GM20000 (cell line): ENCODE measurements around the gene APBB1.

Source experiments
- DNase-seq: peaks from one replicate; pipeline ENCODE4 v3.0.0; 2012; ENCODE audit warnings: low spot score
- TF ChIP-seq, protein P1 (sequence below): IDR thresholded peaks from 2 replicates; pipeline ENCODE4 v1.5.1; 2012; ENCODE audit warnings: mild to moderate bottlenecking, control low read depth; ENCODE audit errors: extremely low read depth, missing control alignments

Gene APBB1

DNA sequence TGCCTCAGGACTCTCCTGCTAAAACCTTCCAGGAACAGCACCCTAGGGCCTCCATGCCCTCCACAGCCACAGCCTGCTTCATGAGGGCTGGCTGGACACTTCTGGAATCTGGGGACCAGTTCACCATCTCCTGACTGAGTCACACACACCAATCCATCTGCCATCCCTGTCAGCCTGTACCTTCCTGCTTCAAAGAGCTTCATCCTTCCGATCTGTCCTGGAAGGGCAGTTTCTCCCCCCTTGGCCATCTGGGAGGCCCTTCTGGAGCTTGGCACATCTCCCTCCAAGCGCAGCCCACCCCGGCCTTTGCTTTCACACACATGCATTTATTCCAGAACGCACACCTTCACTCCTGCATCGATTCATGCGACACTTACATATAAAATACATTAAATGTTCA lies 13.0 kb downstream of the APBB1 start:
- peak; percentile 7 for DNase-seq
- TF ChIP-seq, protein P1, sequence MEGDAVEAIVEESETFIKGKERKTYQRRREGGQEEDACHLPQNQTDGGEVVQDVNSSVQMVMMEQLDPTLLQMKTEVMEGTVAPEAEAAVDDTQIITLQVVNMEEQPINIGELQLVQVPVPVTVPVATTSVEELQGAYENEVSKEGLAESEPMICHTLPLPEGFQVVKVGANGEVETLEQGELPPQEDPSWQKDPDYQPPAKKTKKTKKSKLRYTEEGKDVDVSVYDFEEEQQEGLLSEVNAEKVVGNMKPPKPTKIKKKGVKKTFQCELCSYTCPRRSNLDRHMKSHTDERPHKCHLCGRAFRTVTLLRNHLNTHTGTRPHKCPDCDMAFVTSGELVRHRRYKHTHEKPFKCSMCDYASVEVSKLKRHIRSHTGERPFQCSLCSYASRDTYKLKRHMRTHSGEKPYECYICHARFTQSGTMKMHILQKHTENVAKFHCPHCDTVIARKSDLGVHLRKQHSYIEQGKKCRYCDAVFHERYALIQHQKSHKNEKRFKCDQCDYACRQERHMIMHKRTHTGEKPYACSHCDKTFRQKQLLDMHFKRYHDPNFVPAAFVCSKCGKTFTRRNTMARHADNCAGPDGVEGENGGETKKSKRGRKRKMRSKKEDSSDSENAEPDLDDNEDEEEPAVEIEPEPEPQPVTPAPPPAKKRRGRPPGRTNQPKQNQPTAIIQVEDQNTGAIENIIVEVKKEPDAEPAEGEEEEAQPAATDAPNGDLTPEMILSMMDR = no peak

DNA sequence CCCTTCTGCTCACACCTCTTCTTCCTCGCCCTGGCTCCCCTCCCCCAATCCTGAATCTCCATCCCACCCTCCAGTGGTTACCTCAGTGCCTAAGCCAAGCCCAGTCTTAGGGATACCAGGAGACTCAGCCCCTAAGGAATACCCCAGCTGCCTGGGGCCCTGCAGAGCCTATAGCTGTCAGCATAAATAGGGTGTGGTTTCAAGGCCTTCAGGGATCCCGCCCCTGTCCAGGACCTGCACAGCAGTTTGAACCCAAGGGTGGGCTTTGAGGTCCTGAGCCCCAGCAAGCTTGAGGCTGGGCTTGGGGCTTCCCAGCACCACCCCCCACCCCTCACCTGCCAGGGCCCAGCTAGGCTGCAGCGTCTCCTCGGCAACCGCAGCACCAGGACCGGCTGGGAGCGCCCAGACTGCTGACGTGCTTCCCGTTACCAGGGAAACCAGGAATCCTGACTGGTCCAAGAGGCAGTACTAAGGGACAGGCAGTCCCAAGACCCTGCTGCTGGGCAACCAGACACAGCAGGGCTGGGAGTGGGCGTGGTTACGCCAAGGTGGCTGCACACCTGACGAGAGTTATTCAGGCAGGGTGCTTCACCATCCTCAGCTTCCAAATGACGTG lies 13.7 kb downstream of the APBB1 start:
- TF ChIP-seq, protein P1 = no peak
- DNase-seq = peak; percentile 14

DNA sequence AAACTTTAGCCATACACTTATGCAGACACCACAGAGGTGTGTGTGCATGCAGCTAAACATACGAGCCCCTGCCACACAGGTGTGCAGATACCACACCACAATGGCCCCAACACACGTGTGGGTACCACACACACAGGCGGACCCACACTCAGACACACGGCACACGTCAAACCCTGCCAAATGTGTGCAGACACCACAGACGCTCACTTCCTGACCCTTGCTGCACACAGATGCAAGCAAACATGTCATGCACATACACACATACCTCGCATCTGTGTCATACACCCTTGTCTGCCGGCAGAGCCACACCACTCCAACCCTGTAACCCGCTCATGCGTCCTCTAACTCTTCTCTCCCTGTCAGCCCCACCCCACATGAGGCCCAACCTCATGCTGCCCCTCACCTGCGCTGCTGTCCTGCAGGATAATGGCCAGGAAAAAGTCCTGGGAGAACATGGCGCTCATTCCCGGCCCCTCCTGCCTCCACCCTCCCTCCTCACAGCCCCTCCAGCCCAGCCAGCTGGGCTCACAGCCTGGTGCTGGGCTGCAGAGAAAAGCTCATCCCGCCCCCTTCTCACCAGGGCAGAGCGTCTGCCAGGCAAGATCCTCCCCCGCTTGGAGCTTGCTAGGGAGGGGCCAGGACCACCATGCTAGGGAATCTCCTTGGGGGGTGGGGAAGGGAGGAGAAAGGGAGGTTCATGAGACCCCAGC lies 14.4 kb downstream of the APBB1 start:
- DNase-seq = peak; percentile 12
- TF ChIP-seq, protein P1 = no peak

DNA sequence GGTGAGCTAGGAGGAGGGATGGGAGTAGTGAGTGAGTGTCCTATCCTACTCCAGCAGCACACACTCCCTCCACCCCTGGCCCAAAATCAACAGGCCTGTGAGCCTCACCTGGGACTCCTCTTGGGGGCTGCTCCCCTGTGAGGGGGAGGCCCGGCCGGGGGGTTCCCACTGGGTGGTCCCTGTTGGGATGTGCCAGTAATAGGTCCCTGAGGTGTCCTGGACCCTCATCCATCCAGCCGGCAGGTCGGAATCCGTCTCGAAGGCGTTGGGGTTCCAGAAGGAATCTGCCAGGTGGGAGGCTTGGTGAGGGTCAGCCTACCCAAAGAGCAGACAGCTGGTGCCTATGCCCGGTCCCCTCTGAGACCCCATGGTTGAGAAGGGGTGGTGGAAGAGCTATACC lies 15.4 kb downstream of the APBB1 start:
- TF ChIP-seq, protein P1 = no peak
- no peak for DNase-seq

DNA sequence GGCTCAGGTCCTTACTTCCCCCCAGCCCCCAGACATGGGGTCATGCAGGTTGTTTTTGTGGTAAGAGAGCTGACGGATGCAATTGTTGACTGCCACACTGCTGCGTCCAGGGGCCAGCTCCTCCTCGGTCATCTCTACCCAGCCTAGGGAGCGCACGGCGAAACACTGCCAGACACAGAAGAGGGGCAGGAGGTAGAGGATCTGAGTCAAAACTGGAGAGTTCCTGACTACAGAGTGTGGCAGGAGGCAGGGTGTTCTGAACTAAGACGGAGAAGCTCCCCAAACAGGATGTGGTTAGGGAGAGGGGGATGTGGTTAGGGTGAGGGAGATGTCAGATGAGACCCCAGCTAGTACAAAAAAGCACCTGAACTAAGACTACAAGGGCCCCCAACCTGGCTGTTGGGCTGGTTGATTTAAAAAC lies 16.3 kb downstream of the APBB1 start:
- peak; percentile 82 for DNase-seq
- TF ChIP-seq, protein P1 = no peak

DNA sequence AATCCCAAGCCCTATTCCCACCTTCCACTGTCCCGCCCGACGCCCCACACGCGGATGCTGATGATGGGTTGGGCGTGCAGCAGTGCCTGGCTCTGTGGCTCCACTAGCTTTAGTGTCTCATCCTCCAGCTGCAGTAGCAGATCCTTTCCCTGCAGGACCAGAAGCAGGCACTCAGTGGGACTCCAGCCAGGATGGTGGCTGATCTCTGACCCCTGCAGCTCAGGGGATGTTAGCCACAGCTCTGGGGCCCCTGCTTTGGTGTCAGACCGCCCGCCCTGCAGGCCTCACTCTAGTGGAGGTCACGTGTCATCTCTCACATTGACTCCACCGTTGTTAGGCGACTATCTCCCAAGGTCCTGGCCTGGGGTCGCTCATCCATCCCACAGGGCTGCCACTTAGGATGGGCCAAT lies 16.8 kb downstream of the APBB1 start:
- DNase-seq = peak; percentile 64

DNA sequence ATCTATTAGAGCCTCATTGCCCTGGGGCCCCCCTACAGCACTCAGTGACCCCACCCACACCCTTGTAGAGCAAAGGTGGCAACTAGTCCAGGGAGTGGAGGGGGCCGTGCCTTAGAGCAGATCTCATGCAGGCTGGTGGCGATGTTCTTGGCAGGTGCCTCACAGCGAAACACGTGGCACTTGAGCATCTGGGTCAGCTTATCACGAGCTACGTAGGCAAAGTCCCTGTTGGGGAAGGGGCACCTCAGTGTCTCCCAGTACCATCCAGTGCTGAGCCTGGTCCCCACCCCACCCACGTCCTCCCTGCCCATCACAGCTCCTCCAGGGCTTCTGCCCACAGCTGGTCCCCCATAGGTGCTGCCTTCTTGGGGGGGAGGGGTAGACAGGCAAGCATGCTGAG lies 17.4 kb downstream of the APBB1 start:
- TF ChIP-seq, protein P1 = no peak
- DNase-seq = no peak

More for the DNA sequence above, 16.8 kb downstream of the APBB1 start:
- TF ChIP-seq, protein P1 = no peak
